GM11168 (cell line): Measurements from ENCODE around the gene HOXC9.

Experiments
- in situ Hi-C: fragments of 300-500 bp; cut with MboI; formaldehyde crosslinking; loops from one replicate; pipeline ENCODE4 v1.12.0; 2022; ENCODE audit warnings: low sequenced_read_pairs; ENCODE audit not compliant: unreplicated experiment

The HOXC9 gene

DNA sequence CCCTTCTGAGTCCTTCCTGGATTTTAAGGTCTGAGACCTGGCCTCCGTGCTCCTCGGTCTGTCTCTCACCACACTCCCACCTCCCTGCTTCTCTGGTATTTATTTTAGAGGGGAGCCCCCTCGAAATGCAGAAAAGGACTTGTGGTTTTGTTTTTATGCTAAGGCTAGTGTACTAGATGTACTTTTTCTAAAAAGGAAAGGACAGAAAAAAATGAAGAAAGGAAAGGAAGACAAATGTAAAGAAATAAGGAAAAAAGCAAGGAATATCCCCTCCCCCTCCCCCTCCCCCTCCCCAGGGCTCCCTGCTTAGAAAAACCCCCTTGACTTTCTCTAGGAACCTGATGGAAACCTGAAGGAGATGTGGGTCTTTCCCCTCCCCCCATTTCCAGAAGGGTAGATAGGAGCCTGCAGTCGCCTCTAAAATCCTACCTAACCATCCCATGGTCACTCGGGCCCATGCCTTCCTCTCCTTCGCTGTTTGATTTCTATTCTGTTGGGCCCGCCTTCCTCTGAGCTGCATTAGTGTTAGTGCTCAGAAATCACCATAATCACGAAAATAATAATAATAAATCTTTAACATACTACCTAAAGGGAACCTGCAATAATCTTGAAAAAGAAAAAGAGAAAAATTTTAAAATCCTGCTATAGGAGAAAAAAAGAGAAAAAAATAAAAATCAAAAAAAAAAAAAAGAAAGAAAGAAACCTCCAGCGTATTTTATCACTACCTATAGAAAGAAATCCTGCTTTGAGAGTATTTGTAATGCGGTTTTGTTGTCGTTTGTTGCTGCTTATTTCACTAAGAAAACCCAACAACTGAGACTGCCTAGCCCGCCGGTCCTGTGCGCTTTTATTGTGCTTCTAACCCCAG is 11.9 kb downstream of the HOXC9 start:
- in situ Hi-C loops = no loop called here

DNA sequence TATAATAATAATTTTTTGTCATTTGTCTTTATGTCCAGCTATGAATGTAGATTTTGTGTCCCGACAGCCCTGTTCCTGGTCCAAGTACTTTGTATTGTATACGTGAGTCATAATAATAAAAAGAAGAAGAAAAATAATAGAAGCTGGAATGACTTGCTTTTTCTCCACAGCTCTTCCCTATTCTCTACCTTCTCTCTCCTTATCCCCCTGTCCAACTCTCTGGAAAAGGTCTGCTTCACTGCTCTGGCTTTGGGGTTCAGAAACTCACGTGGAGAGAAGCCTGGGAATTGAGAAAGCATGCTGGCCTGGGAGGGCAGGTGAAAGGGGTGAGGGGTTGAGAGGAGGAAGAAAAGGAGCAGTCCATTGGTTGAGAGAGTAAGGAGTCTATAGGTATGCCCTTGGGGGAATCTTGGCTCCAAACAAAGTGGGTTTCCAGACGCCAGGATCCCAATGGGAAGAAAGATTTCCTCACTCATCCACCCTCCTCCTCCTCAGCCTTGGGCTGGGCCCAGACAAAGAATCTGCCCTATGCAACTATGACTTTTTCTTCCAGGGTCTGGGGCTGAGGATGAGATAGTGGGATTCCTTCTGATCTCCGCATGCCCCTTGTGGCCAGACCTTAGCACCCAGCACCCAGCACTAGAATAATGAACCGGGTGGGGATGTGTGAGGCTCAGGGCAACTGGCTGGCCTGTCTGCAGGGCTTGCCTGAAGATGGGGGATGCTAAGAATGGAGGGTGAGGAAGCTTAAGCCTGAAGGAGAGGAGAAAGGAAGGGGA is 12.9 kb downstream of the HOXC9 start:
- in situ Hi-C loops = no loop called here

DNA sequence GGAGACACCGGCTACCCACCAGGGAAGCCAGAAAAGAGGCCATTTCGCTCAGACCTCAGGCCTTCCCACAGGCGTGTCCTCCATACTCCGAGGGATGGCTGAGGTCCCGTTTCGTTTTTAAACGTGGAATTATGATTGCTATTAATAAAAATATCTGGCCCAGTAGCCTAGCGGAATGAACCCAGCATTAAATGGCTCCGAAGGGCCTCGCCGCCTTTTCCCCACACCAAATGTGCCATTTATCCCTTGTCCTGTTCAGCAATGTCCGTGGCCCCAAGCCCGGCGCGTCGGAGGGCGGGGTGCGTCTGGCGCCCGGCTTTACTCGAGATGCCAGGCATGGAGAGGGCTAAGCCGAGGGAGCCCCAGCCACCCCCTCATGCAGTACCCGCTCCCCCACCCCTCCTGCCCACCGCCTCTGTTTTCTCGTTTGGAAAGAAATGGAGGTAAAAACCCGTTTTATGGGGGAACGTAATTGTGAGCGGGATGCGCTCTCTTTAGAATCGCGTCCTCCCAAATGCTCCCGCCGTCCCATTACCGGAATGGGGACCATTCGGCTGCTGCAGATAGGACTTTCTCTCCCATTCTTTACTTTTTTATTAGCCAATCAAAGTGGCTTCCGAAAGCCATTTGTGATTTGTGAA is 14.5 kb downstream of the HOXC9 start:
- in situ Hi-C loops = no loop called here

DNA sequence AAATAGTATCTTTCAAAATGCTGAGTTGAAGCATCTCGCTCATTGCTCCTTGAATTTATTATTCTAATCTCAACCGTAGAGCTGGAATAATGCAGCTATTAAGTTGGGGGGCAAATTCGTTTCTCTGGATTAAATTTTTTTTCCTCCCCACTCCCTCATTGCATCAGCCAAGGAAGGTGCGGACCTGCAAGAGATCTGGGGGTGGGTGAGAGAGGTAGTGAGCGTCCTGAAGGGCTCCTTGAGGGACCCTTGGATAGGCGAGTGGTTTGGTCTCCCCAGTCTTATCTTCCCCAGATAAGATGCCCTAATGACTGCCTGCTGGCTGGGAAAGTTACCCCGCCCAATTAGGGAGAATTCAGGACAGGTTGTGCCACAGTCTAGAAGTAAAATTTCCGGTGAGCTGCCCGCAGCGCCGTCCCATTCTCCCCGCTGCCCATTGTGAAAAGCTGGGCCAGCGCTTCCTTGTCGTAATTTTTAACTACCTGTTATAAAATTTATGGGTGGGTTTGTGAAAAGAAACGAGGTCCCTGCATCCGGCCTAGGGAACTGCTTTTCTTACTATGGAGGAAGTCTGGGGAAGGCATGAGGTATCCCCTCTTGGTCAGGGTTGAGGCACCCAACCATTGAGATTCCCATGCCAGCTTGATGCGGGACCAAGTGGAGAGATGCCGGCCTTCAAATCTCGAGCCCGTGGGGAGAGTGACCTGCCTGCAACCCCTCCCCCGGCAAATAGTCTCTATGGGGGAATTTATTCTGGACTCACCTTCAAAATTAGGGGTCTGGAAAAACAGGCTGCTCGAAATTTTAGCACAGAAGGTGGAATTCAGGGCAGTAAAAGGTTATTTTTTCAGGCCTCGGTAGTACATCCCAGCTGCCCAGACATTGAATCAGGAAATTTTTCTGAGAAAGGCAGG is 15.3 kb downstream of the HOXC9 start:
- in situ Hi-C loops = no loop called here

DNA sequence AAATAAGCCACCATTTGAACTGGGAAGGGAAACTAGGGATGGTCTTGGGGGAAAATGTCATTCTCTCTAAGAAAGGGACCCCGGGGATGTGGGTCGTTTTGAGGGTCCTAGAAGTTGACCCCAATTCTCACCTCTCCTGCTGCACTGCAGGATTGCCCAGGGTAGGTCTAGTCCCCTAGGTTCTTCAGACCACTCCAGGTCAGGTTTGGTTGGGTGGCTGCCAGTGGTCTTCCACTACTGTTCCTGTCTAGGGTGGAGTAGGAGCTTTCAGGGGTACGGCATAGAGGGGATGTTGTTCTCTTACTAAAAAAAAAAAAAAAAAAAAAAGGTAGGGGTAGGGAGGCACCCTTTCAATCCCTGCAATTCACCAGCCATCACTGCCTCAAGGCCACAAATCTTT is 16.1 kb downstream of the HOXC9 start:
- in situ Hi-C loops = no loop called here

DNA sequence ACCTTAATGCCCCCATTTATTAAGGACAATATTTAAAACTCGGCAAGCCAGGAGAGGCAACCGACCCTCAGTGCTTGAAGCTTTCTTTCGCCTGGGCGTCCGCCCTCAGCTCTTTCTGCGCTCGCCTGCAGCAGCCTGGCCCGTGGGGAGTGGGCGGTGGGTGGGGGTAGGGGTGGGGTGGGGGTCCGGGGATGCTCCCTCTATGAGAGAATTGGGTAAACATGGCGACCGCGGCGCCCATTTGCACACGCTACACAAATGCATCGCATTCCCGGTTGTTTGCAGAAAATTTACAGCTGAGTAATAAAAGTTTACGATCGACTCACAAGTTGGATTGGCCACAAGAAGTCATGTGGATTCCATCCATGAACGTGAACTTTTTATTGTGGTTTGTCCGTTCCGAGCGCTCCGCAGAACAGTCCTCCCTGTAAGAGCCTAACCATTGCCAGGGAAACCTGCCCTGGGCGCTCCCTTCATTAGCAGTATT is 16.6 kb downstream of the HOXC9 start:
- in situ Hi-C loops = no loop called here

DNA sequence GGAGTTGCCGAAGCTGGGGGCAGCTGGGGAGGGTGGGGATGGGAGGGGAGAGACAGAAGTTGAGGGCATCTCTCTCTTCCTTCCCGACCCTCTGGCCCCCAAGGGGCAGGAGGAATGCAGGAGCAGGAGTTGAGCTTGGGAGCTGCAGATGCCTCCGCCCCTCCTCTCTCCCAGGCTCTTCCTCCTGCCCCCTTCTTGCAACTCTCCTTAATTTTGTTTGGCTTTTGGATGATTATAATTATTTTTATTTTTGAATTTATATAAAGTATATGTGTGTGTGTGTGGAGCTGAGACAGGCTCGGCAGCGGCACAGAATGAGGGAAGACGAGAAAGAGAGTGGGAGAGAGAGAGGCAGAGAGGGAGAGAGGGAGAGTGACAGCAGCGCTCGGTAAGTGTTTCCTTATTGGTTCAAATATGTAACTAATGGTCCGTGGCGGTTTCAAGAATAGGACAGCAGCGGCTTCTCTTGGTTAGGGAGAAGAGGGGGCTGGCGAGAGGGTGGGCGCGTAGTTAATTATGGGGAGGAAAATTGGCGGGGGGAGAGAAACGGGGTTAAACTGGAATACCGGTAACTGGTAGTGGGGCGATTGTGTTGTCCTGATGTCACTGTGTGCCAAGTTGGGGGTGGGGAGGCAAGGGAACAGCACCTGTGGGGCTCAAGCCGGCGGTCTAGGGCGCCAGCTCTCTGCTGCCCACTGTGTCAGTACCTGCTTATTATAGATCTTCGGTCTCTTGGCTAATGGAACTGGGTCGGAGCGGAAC is 17.2 kb downstream of the HOXC9 start:
- in situ Hi-C loops = no loop called here

DNA sequence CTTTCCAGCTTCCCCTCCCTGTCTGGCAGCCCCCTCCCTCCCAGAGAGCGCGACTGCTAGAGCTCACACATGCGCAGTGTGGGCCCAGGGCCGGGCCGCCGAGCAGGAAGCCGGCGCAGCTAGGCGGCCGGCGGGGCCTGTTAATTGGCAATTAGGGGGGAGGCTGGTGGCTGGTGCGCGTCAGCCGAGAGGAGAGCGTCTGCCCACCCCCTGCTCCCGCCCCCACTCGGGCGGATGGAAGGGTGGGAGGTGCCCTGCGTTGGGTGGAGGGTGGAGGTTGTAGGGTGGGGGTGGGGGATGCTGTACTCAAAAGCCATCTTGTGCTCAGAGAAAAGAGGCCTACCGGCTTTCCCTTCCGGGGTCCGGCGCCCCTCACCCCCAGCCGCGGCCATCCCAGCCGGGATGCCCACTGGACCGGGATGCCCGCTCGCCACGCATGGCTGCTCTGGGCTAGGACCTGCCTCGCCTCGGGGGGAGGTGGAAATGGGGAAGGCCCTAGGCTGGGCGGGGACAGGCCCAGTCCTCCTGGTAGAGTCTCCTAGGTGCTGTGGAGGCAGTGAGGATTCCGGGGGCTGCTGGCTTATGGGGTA is 18.0 kb downstream of the HOXC9 start:
- in situ Hi-C loops = no loop called here

DNA sequence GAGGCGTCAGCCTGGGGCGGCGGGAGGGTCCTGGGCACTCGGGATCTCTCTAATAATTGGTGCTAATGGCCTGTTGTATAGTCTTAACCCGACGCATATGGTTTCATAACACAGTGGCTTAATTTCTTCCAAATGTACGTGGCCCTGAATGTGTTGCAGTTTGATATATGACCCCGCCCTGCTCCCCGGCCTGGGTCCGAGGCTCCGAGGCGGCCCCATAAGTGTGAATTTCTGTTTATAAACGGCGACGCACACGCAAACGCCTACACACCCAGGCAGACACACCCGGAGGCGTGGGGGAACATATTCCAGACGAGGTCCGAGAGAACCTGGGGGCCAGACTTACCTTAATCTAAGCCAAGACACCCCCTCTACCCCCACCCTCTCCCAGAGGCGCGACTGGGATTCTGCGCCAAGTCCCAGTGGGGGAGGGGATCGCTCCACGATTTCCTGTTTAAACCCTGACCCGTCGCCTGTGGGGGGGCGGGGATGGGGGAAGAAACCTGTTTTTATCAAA is 18.6 kb downstream of the HOXC9 start:
- in situ Hi-C loops = no loop called here

DNA sequence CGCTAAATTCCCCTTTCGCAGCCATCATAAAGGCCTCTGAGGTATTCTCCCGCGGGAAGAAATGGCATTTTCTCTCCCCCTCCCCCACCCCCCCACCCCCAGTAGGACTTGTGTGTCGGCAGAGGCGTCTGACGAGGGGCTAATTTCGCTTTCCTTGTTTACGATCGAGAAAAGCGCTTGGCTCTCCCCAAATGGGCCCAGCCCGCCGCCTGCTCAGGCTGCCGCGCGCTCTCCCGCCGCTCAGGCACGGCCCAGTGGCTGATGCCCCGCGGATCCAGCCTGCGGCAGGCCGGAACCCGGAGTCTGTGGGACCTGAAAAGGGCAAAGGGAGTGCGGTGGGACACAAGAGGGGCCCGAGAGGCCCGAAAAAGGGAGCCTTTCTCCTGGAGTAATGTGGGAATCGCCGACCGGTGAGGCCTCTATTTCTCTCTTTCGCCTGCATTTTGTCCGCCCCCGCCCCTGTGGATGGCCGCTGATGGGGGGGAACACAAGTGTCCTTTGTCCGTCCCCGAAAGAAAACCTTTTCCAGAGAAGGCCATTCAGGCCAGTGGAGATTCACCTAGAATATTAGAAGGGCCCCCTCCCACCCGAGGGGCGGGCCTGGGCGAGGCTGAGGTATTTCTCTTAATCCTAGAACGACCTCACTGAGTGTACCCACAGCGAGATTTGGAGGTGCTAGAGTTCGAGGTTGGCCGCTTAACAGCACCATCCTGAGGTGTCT is 19.3 kb downstream of the HOXC9 start:
- in situ Hi-C loops = no loop called here

DNA sequence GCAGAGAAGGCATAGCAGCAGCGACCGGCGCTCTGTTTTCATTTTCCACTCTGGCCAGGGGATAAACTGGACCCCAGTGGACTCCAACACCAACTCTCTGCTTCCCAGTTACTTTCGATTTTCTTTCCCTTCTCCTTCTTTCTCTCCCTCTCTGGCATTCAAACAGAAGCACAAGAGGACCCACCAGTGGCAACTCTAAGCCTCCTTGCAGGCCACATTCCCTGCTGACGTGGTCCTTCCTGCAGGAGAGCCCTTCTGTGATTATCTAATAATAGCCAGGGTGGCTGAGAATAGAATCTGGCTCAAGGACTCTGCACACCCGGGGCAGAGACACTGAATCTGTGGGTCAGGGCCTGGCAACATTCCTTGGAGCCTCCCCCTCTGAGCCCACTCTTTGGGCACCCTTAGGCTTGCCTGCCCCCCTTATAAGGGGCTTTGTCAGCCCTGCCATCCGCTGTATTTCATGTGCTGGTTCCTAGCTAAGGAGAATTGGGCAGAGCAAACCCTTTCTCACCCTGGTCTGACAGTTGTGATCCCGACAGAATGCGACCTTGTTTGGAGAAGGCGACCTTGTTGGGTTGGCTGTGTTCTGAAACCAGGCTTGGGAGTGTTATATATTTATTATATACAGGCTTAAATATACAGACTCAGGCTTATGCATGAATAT is 20.1 kb downstream of the HOXC9 start:
- in situ Hi-C loops = no loop called here

DNA sequence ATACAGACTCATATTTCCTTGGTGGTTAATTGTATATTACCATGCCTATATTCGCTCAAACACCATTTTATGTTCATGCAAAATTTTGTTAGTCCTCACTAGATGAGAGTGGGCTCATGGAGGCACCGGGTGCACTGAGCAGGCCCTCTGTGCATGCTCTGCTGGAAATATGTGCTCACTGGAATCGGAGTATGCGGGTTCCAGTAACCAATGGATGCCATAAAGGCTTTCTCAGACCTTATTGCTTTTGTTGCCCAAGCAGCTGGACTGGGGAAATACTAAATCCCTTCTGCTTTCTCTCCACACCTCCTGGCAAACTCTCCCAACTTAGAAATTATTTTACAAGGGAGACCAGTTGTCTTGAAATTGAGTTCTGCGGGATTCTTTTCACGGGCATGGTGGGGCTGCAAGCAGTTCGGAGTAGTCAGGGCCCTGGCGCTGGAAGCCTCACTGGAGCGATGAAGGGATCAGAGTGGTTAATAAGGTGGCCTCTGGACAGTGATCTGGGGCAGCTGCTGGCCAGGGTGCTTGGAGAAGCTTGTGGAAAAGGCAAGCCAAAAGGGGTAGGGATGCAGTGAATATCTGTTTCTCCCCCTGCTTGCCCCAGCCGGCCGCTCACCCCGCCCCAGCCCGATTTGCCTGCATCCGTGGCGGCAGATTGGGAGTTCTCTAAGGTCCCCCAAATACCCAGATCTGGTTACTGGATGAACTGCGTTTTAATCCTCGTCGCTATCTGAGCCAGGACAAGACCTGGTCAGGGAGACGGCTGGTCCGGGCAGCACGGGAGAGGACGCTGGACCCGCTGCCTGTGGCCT is 20.8 kb downstream of the HOXC9 start:
- in situ Hi-C loops = no loop called here

DNA sequence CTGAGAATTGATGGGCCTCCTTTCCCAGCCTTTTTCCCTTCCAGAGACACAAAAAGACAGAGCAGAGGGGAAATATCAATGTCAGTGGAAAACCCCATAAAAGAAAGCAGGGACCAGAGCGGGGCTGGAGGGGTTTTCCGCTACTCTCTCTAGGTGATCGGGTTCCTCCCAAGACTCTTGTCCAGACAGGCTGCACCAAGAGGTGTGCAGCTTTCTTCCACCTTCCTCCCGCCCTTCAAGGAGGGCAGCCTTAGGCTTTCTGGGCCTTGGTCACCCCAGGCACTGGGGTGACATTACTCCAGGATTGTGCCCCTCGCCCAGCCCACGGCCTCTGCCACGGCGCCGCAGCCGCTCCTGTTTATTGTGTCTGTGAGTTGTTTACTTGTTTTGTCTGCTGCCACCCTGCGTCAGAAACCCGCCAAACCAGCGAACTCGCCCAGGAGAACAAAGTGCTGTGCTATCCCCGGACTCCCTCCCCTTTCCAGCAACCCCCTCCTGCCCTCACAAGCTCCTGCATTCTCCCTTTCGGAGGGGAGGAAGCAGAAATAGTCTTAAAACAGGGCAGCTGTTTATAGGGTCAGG is 21.6 kb downstream of the HOXC9 start:
- in situ Hi-C loops = no loop called here

DNA sequence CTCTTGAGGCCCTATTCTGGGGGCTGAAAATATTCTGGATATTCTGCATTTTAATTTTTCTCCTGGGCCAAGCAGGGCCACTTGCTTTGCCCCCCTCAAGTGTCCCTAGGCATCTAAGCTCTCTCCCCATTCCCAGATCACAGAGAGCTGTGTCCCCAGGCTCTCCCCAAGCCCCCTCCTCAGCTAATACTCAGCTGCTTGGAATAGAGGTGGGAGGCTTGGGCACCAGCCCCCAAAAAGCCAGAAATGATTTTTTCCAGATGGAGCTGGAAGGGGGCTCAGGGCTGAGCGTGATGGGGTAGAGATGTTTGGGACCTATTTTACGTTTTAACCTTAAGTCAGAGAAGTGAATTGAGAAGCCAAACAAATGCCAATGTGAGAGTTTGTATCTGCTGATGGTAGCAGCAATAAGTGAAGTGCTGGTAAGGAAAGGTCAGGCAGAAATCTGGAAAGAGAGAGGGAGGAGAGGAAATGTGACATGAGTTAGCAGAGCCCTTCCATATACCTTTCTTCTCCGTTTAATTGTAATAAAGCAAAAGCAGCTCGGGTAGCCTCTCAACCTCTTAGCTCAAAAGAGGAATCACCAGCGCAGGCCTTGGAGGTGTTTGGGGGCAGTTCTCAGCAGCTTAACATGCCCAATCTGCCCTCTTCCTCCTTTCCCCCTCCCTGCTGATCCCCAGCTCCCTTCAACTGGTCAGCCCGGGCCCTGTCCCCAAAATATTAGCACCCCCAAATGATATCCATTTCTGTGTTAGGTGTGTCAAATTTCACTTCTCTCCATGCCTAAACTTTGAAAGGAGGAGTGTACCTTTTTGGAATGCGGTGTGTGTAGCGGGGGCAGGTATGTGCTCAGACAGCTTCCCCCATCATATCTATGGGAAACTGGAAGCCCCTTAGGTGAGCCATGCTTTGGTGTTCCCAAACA is 23.3 kb downstream of the HOXC9 start:
- in situ Hi-C loops = no loop called here

DNA sequence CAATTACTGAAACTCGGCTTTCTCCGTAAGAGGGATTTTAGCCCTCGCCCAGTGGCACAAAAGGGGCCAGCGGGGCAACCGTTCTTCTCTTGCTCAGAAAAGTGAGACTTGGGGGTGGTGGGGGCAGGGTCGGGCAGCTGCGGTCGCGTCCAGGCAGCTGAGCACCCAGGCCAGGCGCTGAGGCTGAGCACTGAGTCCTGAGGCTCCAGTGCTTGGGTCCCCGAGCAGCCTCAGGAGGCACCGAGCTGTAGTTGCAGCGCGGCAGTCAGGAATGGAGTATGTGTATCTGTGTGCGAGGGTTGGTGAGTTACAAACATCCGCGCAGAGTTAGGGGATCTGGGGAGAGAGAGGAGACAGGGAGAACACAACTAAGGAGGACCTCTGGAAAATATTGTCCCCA is 24.2 kb downstream of the HOXC9 start:
- in situ Hi-C loops = no loop called here
